Sigmoid colon (tissue), 4 donors: ENCODE measurements around the gene GID4.

ENCODE experiments used
- CTCF ChIP-seq, 4 experiments: fragments of 450-650 bp in 3 of 4; fragments of 200-600 bp in 1 of 4; IDR thresholded peaks; one replicate each; pipeline ENCODE4 v1.5.1; 2016 to 2019; ENCODE audit warnings: antibody characterized with exemption in 4 of 4, mild to moderate bottlenecking in 3 of 4, moderate library complexity in 2 of 4
- EP300 ChIP-seq, 4 donors: sonication (generic); formaldehyde crosslinking; IDR thresholded peaks; one replicate each; pipeline ENCODE4 v1.6.1; 2017; ENCODE audit warnings: antibody characterized with exemption in 4 of 4
- POLR2A ChIP-seq, 2 donors: fragments of 450-650 bp; IDR thresholded peaks; one replicate each; pipeline ENCODE4 v1.6.1; 2016; ENCODE audit warnings: antibody characterized with exemption in 2 of 2, mild to moderate bottlenecking in 2 of 2, moderate library complexity in 2 of 2
- POLR2AphosphoS5 ChIP-seq, 4 donors: sonication (generic); formaldehyde crosslinking; IDR thresholded peaks; one replicate each; pipeline ENCODE4 v1.6.1; 2017; ENCODE audit warnings: antibody characterized with exemption in 4 of 4

GRCh38 chr17:18056214-18056613, 17.0 kb downstream of the GID4 start:
- no peak for TF ChIP-seq CTCF (IDR thresholded peaks at IDR 0.05)
- no peak for TF ChIP-seq POLR2A (IDR thresholded peaks at IDR 0.05)
- no peak for TF ChIP-seq POLR2AphosphoS5 (IDR thresholded peaks at IDR 0.05)
- no peak for TF ChIP-seq EP300 (IDR thresholded peaks at IDR 0.05)
